Sigmoid colon (tissue), 4 donors: ENCODE data around the gene AKR1B15.

Source experiments
- EP300 ChIP-seq, 4 donors: sonication (generic); formaldehyde crosslinking; IDR thresholded peaks; one replicate each; pipeline ENCODE4 v1.6.1; 2017; ENCODE audit warnings: antibody characterized with exemption in 4 of 4
- POLR2A ChIP-seq, 2 donors: fragments of 450-650 bp; IDR thresholded peaks; one replicate each; pipeline ENCODE4 v1.6.1; 2016; ENCODE audit warnings: antibody characterized with exemption in 2 of 2, mild to moderate bottlenecking in 2 of 2, moderate library complexity in 2 of 2
- TF ChIP-seq, protein P1 (sequence below), 4 experiments: fragments of 450-650 bp in 3 of 4; fragments of 200-600 bp in 1 of 4; IDR thresholded peaks; one replicate each; pipeline ENCODE4 v1.5.1; 2016 to 2019; ENCODE audit warnings: antibody characterized with exemption in 4 of 4, mild to moderate bottlenecking in 3 of 4, moderate library complexity in 2 of 4

DNA sequence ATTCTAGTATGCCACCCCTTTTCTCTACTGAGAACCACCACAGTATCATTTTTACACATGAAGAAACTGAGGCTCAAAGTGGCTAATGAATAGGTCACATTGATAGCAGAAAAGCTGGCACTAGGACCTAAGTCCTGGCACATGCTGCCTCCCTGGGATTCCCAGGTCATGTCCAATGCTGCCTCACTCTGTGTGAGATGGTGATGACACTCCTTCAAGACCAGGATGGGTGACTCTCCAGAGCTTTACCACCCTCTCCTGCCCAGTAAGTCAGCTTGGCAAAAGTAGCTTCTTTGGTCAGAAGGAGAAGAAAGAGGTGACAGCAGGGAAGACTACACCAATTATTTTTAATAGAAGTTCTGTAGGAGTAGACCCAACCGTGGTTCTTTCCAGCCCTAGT lies 34.8 kb upstream of the AKR1B15 start:
- TF ChIP-seq POLR2A (IDR thresholded peaks at IDR 0.05) (no peak), EP300 (IDR thresholded peaks at IDR 0.05) (no peak)
- TF ChIP-seq, protein P1, sequence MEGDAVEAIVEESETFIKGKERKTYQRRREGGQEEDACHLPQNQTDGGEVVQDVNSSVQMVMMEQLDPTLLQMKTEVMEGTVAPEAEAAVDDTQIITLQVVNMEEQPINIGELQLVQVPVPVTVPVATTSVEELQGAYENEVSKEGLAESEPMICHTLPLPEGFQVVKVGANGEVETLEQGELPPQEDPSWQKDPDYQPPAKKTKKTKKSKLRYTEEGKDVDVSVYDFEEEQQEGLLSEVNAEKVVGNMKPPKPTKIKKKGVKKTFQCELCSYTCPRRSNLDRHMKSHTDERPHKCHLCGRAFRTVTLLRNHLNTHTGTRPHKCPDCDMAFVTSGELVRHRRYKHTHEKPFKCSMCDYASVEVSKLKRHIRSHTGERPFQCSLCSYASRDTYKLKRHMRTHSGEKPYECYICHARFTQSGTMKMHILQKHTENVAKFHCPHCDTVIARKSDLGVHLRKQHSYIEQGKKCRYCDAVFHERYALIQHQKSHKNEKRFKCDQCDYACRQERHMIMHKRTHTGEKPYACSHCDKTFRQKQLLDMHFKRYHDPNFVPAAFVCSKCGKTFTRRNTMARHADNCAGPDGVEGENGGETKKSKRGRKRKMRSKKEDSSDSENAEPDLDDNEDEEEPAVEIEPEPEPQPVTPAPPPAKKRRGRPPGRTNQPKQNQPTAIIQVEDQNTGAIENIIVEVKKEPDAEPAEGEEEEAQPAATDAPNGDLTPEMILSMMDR (IDR thresholded peaks at IDR 0.05), result no peak
